Activated naive CD4-positive, alpha-beta T cell treated with anti-CD3 and anti-CD28 coated beads, Interleukin-2, amount 10 ng/mL, durations not matched to agents 5 hours and 36 hours (primary cell): ENCODE measurements around the gene GNG4. TPM values are rescaled to one million over a fixed set of nuclear protein-coding genes. Genes with fewer than 3 reads are reported as not detected.

Experiments used
- total RNA-seq, 2 experiments: library from RNA; stranded (reverse); gene quantifications; one replicate each; pipeline ENCODE4 v1.2.3, GENCODE V29; 2021

The GNG4 gene
- total RNA-seq: under 1 TPM; 0.41 to 0.63 TPM

GRCh38 chr1:235649368-235650163, at the start of gene GNG4:
Gene GNG4 (minus strand): TSS chr1:235649784. CDS start chr1:235583838, 65,946 bp downstream.

GRCh38 chr1:235504122-235504493, 145.5 kb downstream of the GNG4 start, which contains the start of gene B3GALNT2:
Gene B3GALNT2 (minus strand): TSS chr1:235504452. CDS start chr1:235504252, 200 bp downstream.

Other genes with a start within 250 kb of the GNG4 start
- gene B3GALNT2, start 145.3 kb downstream of the GNG4 start, total RNA-seq: 10 to 100 TPM; 11.6 to 12.0 TPM
- gene LYST, start 217.1 kb upstream of the GNG4 start, total RNA-seq: 10 to 100 TPM; 28.1 to 31.0 TPM